ENCODE data around the gene SIAH2. TPM values are rescaled to one million over a fixed set of nuclear protein-coding genes. Genes with fewer than 3 reads are reported as not detected.

Gene SIAH2
- polyA plus RNA-seq, 12 donors = 17.5 to 41.3 (median 22.3) TPM; not detected in 1

Other genes starting within 250 kb of the SIAH2 start
- 100 to 1,000 TPM in 1 of 12 donors, 10 to 100 TPM in 10, not detected in 1; 52.2 to 113 (median 74.8) TPM for gene SERP1, start 216.7 kb downstream of the SIAH2 start, polyA plus RNA-seq (ENCODE audit: insufficient read length in 12 of 12)
- 100 to 1,000 TPM in 11 of 12 donors, not detected in 1; 131 to 243 (median 173) TPM for gene EIF2A, start 216.4 kb downstream of the SIAH2 start, polyA plus RNA-seq (ENCODE audit: insufficient read length in 12 of 12)
- 10 to 100 TPM in 11 of 12 donors, not detected in 1; 41.9 to 67.8 (median 57.4) TPM for gene SELENOT, start 159.8 kb downstream of the SIAH2 start, polyA plus RNA-seq (ENCODE audit: insufficient read length in 12 of 12)
- under 1 TPM in 6 of 12 donors, not detected in 6; 0.20 to 0.43 (median 0.38) TPM for gene ERICH6, start 59.2 kb downstream of the SIAH2 start, polyA plus RNA-seq (ENCODE audit: insufficient read length in 12 of 12)
- 1 to 10 TPM in 3 of 12 donors, under 1 TPM in 6, not detected in 3; 0.52 to 3.1 (median 0.97) TPM for gene MINDY4B, start 142.3 kb upstream of the SIAH2 start, polyA plus RNA-seq (ENCODE audit: insufficient read length in 12 of 12)
- under 1 TPM in 9 of 12 donors, not detected in 3; 0.25 to 0.99 (median 0.45) TPM for gene CLRN1, start 209.6 kb upstream of the SIAH2 start, polyA plus RNA-seq (ENCODE audit: insufficient read length in 12 of 12)